H1 (cell line): Measurements from ENCODE around the gene DDX1. TPM values are rescaled to one million over a fixed set of nuclear protein-coding genes. Genes with fewer than 3 reads are reported as not detected.

Experiments
- EGR1 ChIP-seq: IDR thresholded peaks from 2 replicates; pipeline ENCODE4 v1.6.1; 2011; ENCODE audit warnings: low read depth, low read length, borderline replicate concordance
- NANOG ChIP-seq: IDR thresholded peaks from 2 replicates; pipeline ENCODE4 v1.6.1; 2011; ENCODE audit warnings: low read length, low read depth, mild to moderate bottlenecking, inconsistent platforms; ENCODE audit not compliant: insufficient read depth, poor library complexity, severe bottlenecking
- PHF8 ChIP-seq: fragments of 200-600 bp; sonication (generic); conservative IDR thresholded peaks from 2 replicates; pipeline ENCODE4 v1.7.1; 2012; ENCODE audit warnings: low read depth, mild to moderate bottlenecking, inconsistent platforms, low read length, moderate library complexity
- RBBP5 ChIP-seq: IDR thresholded peaks from 2 replicates; pipeline ENCODE4 v1.7.1; 2012; ENCODE audit warnings: low read depth, mild to moderate bottlenecking, inconsistent platforms, low read length, moderate library complexity, borderline replicate concordance
- SIRT6 ChIP-seq: IDR thresholded peaks from one replicate; pipeline ENCODE4 v1.7.1; 2012; ENCODE audit warnings: low read length, inconsistent platforms
- TCF12 ChIP-seq: IDR thresholded peaks from 2 replicates; pipeline ENCODE4 v1.6.1; 2011; ENCODE audit warnings: low read depth, mild to moderate bottlenecking, low read length
- YY1 ChIP-seq: IDR thresholded peaks from 2 replicates; pipeline ENCODE4 v1.6.1; 2011; ENCODE audit warnings: low read depth, mild to moderate bottlenecking, low read length
- polyA plus RNA-seq, 7 experiments: library from polyadenylated mRNA; depleted of rRNA in 3 of 7; stranded (reverse) in 5 of 7; unstranded in 2 of 7; fragments of >200 nt in 5 of 7; fragments of 200-250 nt in 2 of 7; gene quantifications; 1 replicate in 5 of 7; 2 replicates in 1 of 7; 4 replicates in 1 of 7; pipeline versions ENCODE4 v1.2.1 to v1.2.3, GENCODE V29; 2011 to 2013; ENCODE audit warnings: missing spikeins in 2 of 7, mixed read lengths in 2 of 7
- total RNA-seq: library from RNA; stranded (reverse); fragmentation: NEBNext Ultra II Directional; extraction: Animal tissue kit (Norgen Biotek cat#: 25700); gene quantifications from 2 replicates; pipeline ENCODE4 v1.2.1, GENCODE V29; 2021

Gene DDX1
- total and polyA plus RNA-seq, 2 of the 8 experiments (the other 6 are each of a cell fraction or from before 2014, with no cell fraction given): 51.1 to 161 TPM

GRCh38 chr2:15594291-15595256 lies 2.9 kb downstream of the DDX1 start (continued):
- TF ChIP-seq TCF12 (no peak), SIRT6 (no peak), NANOG (no peak), EGR1 (no peak), PHF8 (no peak), RBBP5 (no peak), YY1 (no peak)
